ENCODE results near the gene CTIF. TPM values are rescaled to one million over a fixed set of nuclear protein-coding genes. Genes with fewer than 3 reads are reported as not detected.

CTIF gene
- total and polyA plus RNA-seq, 4 donors = 10.6 to 26.7 (median 12.3) TPM

GRCh38 chr18:48874233-48874632 lies 335.4 kb downstream of the CTIF start:
- no peak for TF ChIP-seq NR2F2 (IDR thresholded peaks at IDR 0.05)
- TF ChIP-seq, protein P1, sequence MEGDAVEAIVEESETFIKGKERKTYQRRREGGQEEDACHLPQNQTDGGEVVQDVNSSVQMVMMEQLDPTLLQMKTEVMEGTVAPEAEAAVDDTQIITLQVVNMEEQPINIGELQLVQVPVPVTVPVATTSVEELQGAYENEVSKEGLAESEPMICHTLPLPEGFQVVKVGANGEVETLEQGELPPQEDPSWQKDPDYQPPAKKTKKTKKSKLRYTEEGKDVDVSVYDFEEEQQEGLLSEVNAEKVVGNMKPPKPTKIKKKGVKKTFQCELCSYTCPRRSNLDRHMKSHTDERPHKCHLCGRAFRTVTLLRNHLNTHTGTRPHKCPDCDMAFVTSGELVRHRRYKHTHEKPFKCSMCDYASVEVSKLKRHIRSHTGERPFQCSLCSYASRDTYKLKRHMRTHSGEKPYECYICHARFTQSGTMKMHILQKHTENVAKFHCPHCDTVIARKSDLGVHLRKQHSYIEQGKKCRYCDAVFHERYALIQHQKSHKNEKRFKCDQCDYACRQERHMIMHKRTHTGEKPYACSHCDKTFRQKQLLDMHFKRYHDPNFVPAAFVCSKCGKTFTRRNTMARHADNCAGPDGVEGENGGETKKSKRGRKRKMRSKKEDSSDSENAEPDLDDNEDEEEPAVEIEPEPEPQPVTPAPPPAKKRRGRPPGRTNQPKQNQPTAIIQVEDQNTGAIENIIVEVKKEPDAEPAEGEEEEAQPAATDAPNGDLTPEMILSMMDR (IDR thresholded peaks at IDR 0.05; ENCODE audit: low read depth, low read length, missing input control) = no peak
- no peak for TF ChIP-seq JUND (IDR thresholded peaks at IDR 0.05)
- TF ChIP-seq RAD21 (IDR thresholded peaks at IDR 0.05) = no peak
- no peak for TF ChIP-seq FOXA2 (IDR thresholded peaks at IDR 0.05)
- TF ChIP-seq TAF1 (conservative IDR thresholded peaks at IDR 0.05) = no peak
- TF ChIP-seq, protein P2, sequence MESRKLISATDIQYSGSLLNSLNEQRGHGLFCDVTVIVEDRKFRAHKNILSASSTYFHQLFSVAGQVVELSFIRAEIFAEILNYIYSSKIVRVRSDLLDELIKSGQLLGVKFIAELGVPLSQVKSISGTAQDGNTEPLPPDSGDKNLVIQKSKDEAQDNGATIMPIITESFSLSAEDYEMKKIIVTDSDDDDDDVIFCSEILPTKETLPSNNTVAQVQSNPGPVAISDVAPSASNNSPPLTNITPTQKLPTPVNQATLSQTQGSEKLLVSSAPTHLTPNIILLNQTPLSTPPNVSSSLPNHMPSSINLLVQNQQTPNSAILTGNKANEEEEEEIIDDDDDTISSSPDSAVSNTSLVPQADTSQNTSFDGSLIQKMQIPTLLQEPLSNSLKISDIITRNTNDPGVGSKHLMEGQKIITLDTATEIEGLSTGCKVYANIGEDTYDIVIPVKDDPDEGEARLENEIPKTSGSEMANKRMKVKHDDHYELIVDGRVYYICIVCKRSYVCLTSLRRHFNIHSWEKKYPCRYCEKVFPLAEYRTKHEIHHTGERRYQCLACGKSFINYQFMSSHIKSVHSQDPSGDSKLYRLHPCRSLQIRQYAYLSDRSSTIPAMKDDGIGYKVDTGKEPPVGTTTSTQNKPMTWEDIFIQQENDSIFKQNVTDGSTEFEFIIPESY (IDR thresholded peaks at IDR 0.05) = no peak
- H3K27ac ChIP-seq (ENCODE audit: low read depth in 1 of 2, low read length in 2 of 2) = no peak overlapping the region
- no peak overlapping the region for H3K9ac ChIP-seq (ENCODE audit: low read depth in 1 of 2, low read length in 2 of 2)
- 95% methylated on average over 5 of the region's 5 CpGs for WGBS
- H3K36me3 ChIP-seq (ENCODE audit: control insufficient read depth in 4 of 4, insufficient read depth in 3 of 4, low read depth in 1 of 4, low read length in 3 of 4) = no peaks in the 10 kb centered on the region
- DNase-seq (ENCODE audit: low spot score) = no peak
- H3K4me3 ChIP-seq (ENCODE audit: low read depth in 1 of 3, low read length in 3 of 3) = no peak overlapping the region
- H3K9me3 ChIP-seq (ENCODE audit: control insufficient read depth in 4 of 4, low read length in 3 of 4) = no peaks in the 10 kb centered on the region
- no peaks in the 10 kb centered on the region for H3K4me1 ChIP-seq (ENCODE audit: control insufficient read depth in 4 of 4, insufficient read depth in 4 of 4, low read length in 3 of 4)
- H3K27me3 ChIP-seq (ENCODE audit: control insufficient read depth in 4 of 4, insufficient read depth in 4 of 4, low read length in 3 of 4) = no peaks in the 10 kb centered on the region

GRCh38 chr18:48874701-48875162 lies 335.9 kb downstream of the CTIF start:
- TF ChIP-seq EGR1 (IDR thresholded peaks at IDR 0.05; ENCODE audit: low read depth in 2 of 2) (no peak), YY1 (IDR thresholded peaks at IDR 0.05) (no peak), ATF3 (IDR thresholded peaks at IDR 0.05) (no peak), FOXA1 (IDR thresholded peaks at IDR 0.05) (no peak), RXRA (IDR thresholded peaks at IDR 0.05) (no peak), SP1 (IDR thresholded peaks at IDR 0.05) (no peak), HNF4G (IDR thresholded peaks at IDR 0.05) (no peak), NR2F2 (IDR thresholded peaks at IDR 0.05) (no peak), TAF1 (conservative IDR thresholded peaks at IDR 0.05) (no peak), HNF4A (conservative IDR thresholded peaks at IDR 0.05) (no peak), JUND (IDR thresholded peaks at IDR 0.05) (no peak), GABPA (IDR thresholded peaks at IDR 0.05 in 1 of 2, conservative IDR thresholded peaks at IDR 0.05 in 1 of 2) (no peak), RAD21 (IDR thresholded peaks at IDR 0.05) (no peak), FOXA2 (IDR thresholded peaks at IDR 0.05) (no peak)
- TF ChIP-seq, protein P3, sequence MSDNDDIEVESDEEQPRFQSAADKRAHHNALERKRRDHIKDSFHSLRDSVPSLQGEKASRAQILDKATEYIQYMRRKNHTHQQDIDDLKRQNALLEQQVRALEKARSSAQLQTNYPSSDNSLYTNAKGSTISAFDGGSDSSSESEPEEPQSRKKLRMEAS (IDR thresholded peaks at IDR 0.05) = no peak
- TF ChIP-seq, protein P1 (IDR thresholded peaks at IDR 0.05; ENCODE audit: low read depth, low read length, missing input control) = no peak
- TF ChIP-seq, protein P2 (IDR thresholded peaks at IDR 0.05) = no peak
- TF ChIP-seq, protein P4, sequence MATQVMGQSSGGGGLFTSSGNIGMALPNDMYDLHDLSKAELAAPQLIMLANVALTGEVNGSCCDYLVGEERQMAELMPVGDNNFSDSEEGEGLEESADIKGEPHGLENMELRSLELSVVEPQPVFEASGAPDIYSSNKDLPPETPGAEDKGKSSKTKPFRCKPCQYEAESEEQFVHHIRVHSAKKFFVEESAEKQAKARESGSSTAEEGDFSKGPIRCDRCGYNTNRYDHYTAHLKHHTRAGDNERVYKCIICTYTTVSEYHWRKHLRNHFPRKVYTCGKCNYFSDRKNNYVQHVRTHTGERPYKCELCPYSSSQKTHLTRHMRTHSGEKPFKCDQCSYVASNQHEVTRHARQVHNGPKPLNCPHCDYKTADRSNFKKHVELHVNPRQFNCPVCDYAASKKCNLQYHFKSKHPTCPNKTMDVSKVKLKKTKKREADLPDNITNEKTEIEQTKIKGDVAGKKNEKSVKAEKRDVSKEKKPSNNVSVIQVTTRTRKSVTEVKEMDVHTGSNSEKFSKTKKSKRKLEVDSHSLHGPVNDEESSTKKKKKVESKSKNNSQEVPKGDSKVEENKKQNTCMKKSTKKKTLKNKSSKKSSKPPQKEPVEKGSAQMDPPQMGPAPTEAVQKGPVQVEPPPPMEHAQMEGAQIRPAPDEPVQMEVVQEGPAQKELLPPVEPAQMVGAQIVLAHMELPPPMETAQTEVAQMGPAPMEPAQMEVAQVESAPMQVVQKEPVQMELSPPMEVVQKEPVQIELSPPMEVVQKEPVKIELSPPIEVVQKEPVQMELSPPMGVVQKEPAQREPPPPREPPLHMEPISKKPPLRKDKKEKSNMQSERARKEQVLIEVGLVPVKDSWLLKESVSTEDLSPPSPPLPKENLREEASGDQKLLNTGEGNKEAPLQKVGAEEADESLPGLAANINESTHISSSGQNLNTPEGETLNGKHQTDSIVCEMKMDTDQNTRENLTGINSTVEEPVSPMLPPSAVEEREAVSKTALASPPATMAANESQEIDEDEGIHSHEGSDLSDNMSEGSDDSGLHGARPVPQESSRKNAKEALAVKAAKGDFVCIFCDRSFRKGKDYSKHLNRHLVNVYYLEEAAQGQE (IDR thresholded peaks at IDR 0.05) = no peak
- WGBS = 93% methylated on average over 15 of the region's 15 CpGs
- no peaks in the 10 kb centered on the region for H3K9me3 ChIP-seq (ENCODE audit: control insufficient read depth in 4 of 4, low read length in 3 of 4)
- no peaks in the 10 kb centered on the region for H3K27me3 ChIP-seq (ENCODE audit: control insufficient read depth in 4 of 4, insufficient read depth in 4 of 4, low read length in 3 of 4)
- no peaks in the 10 kb centered on the region for H3K36me3 ChIP-seq (ENCODE audit: control insufficient read depth in 4 of 4, insufficient read depth in 3 of 4, low read depth in 1 of 4, low read length in 3 of 4)
- DNase-seq (ENCODE audit: low spot score) = no peak
- no peak overlapping the region for H3K9ac ChIP-seq (ENCODE audit: low read depth in 1 of 2, low read length in 2 of 2)
- no peak overlapping the region for H3K4me3 ChIP-seq (ENCODE audit: low read depth in 1 of 3, low read length in 3 of 3)
- no peaks in the 10 kb centered on the region for H3K4me1 ChIP-seq (ENCODE audit: control insufficient read depth in 4 of 4, insufficient read depth in 4 of 4, low read length in 3 of 4)
- no peak overlapping the region for H3K27ac ChIP-seq (ENCODE audit: low read depth in 1 of 2, low read length in 2 of 2)

Data from liver (tissue), 9 donors.